Tibial nerve (tissue), 4 donors: ENCODE data around the gene PRKCB. TPM values are rescaled to one million over a fixed set of nuclear protein-coding genes. Genes with fewer than 3 reads are reported as not detected.

ENCODE experiments used
- DNase-seq, 2 donors: peaks; one replicate each; pipeline ENCODE4 v3.0.0-alpha.2; 2019; ENCODE audit warnings: low spot score in 2 of 2
- H3K27ac ChIP-seq, 4 donors: fragments of 200-600 bp; sonication (generic) in 3 of 4; one replicate each; pipeline ENCODE4 v1.5.1; 2017 to 2019; ENCODE audit warnings: mild to moderate bottlenecking in 1 of 4
- H3K27me3 ChIP-seq, 2 donors: fragments of 200-600 bp; sonication (generic) in 1 of 2; one replicate each; pipeline versions ENCODE4 v1.5.1 to v1.6.0; 2017 to 2019
- H3K36me3 ChIP-seq, 3 donors: fragments of 200-600 bp; sonication (generic); one replicate each; pipeline ENCODE4 v1.5.1; 2018 to 2019
- H3K4me1 ChIP-seq, 4 donors: fragments of 200-600 bp; sonication (generic) in 3 of 4; one replicate each; pipeline ENCODE4 v1.5.1; 2017 to 2019
- H3K4me3 ChIP-seq, 4 donors: fragments of 200-600 bp; sonication (generic) in 3 of 4; one replicate each; pipeline ENCODE4 v1.5.1; 2017 to 2019; ENCODE audit warnings: mild to moderate bottlenecking in 1 of 4, moderate library complexity in 1 of 4
- H3K9me3 ChIP-seq, 4 donors: fragments of 200-600 bp; sonication (generic) in 3 of 4; one replicate each; pipeline ENCODE4 v1.5.1; 2017 to 2019
- CTCF ChIP-seq, 5 experiments: fragments of 200-600 bp in 3 of 5; fragments of 450-650 bp in 2 of 5; sonication (generic) in 3 of 5; IDR thresholded peaks; one replicate each; pipeline ENCODE4 v1.5.1; 2016 to 2019; ENCODE audit warnings: antibody characterized with exemption in 5 of 5, mild to moderate bottlenecking in 3 of 5, moderate library complexity in 2 of 5
- EP300 ChIP-seq, 2 donors: sonication (generic); formaldehyde crosslinking; IDR thresholded peaks; one replicate each; pipeline ENCODE4 v1.6.1; 2017; ENCODE audit warnings: antibody characterized with exemption in 2 of 2, mild to moderate bottlenecking in 1 of 2
- POLR2A ChIP-seq, 2 donors: fragments of 450-650 bp; IDR thresholded peaks; one replicate each; pipeline ENCODE4 v1.6.1; 2017; ENCODE audit warnings: antibody characterized with exemption in 2 of 2, mild to moderate bottlenecking in 2 of 2, moderate library complexity in 2 of 2
- WGBS, 2 donors: methylation state at CpG; one replicate each; pipeline ENCODE4 v1.1.5; 2018; 5-methylcytosine and 5-hydroxymethylcytosine counted together
- total RNA-seq, 4 donors: library from RNA; depleted of rRNA; stranded (reverse); fragments of >200 nt; gene quantifications; one replicate each; pipeline ENCODE4 v1.1.0, GENCODE V29; 2016

Gene PRKCB
- total RNA-seq, 4 donors from 2014 or later = 2.7 to 6.9 (median 4.3) TPM

GRCh38 chr16:24135624-24136565, 300.1 kb downstream of the PRKCB start:
- H3K4me3 ChIP-seq = no peak overlapping the region
- no peak for DNase-seq
- no peaks in the 10 kb centered on the region for H3K9me3 ChIP-seq
- TF ChIP-seq CTCF (IDR thresholded peaks at IDR 0.05) (no peak), EP300 (IDR thresholded peaks at IDR 0.05) (no peak), POLR2A (IDR thresholded peaks at IDR 0.05) (no peak)
- H3K27ac ChIP-seq = no peak overlapping the region
- no peaks in the 10 kb centered on the region for H3K27me3 ChIP-seq
- H3K4me1 ChIP-seq = no peaks in the 10 kb centered on the region
- H3K36me3 ChIP-seq = no peaks in the 10 kb centered on the region
- WGBS, 2 donors = 70 to 73% methylated on average over 9 of the region's 9 CpGs

- no peak for DNase-seq
- Histone ChIP-seq H3K4me1 (no peaks in the 10 kb centered on the region), H3K4me3 (no peak overlapping the region), H3K27me3 (no peaks in the 10 kb centered on the region), H3K36me3 (no peaks in the 10 kb centered on the region), H3K9me3 (no peaks in the 10 kb centered on the region), H3K27ac (no peak overlapping the region)
- TF ChIP-seq CTCF (IDR thresholded peaks at IDR 0.05) = no peak
- no peak for TF ChIP-seq POLR2A (IDR thresholded peaks at IDR 0.05)
- TF ChIP-seq EP300 (IDR thresholded peaks at IDR 0.05) = no peak
- WGBS, 2 donors = 24 to 34% methylated on average over 2 of the region's 2 CpGs
These were observed 302.2 kb downstream of the PRKCB start for GRCh38 chr16:24138024-24138423.

GRCh38 chr16:24138575-24138974, 302.8 kb downstream of the PRKCB start:
- Histone ChIP-seq H3K4me3 (no peak overlapping the region), H3K4me1 (no peaks in the 10 kb centered on the region), H3K36me3 (no peaks in the 10 kb centered on the region), H3K9me3 (no peaks in the 10 kb centered on the region), H3K27ac (no peak overlapping the region), H3K27me3 (no peaks in the 10 kb centered on the region)
- DNase-seq = no peak
- TF ChIP-seq EP300 (IDR thresholded peaks at IDR 0.05) = no peak
- 30 to 48% methylated on average over 2 of the region's 2 CpGs for WGBS, 2 donors

- Histone ChIP-seq H3K9me3 (no peaks in the 10 kb centered on the region), H3K27me3 (no peaks in the 10 kb centered on the region), H3K4me1 (no peaks in the 10 kb centered on the region), H3K27ac (no peak overlapping the region), H3K36me3 (no peaks in the 10 kb centered on the region), H3K4me3 (no peak overlapping the region)
- TF ChIP-seq POLR2A (IDR thresholded peaks at IDR 0.05) (no peak), EP300 (IDR thresholded peaks at IDR 0.05) (no peak), CTCF (IDR thresholded peaks at IDR 0.05) (no peak)
- DNase-seq = no peak
- 51 to 64% methylated on average over 3 of the region's 3 CpGs for WGBS, 2 donors
These were observed 303.5 kb downstream of the PRKCB start for GRCh38 chr16:24139282-24139681.

GRCh38 chr16:24140730-24141129, 304.9 kb downstream of the PRKCB start:
- Histone ChIP-seq H3K27me3 (no peaks in the 10 kb centered on the region), H3K9me3 (no peaks in the 10 kb centered on the region), H3K4me1 (no peaks in the 10 kb centered on the region), H3K4me3 (no peak overlapping the region), H3K27ac (no peak overlapping the region), H3K36me3 (no peaks in the 10 kb centered on the region)
- no peak for DNase-seq
- TF ChIP-seq POLR2A (IDR thresholded peaks at IDR 0.05) = no peak
- no peak for TF ChIP-seq EP300 (IDR thresholded peaks at IDR 0.05)
- TF ChIP-seq CTCF (IDR thresholded peaks at IDR 0.05) = no peak
- 65 to 70% methylated on average over 2 of the region's 2 CpGs for WGBS, 2 donors
